Glutamatergic neuron (in vitro differentiated cells): Measurements from ENCODE around the gene SESN2. TPM values are rescaled to one million over a fixed set of nuclear protein-coding genes. Genes with fewer than 3 reads are reported as not detected.

Source experiments
- DNase-seq: peaks from one replicate; pipeline ENCODE4 v3.0.0; 2022
- H3K27ac Mint-ChIP-seq: one replicate; pipeline ENCODE4 v1.8.0; 2020; ENCODE audit warnings: mild to moderate bottlenecking, mixed read lengths, inconsistent platforms; ENCODE audit not compliant: unreplicated experiment
- H3K27me3 Mint-ChIP-seq: one replicate; pipeline ENCODE4 v1.8.0; 2020; ENCODE audit warnings: mild to moderate bottlenecking, moderate library complexity, mixed read lengths, inconsistent platforms; ENCODE audit not compliant: unreplicated experiment
- H3K36me3 Mint-ChIP-seq: one replicate; pipeline ENCODE4 v1.8.0; 2020; ENCODE audit warnings: mild to moderate bottlenecking, mixed read lengths, inconsistent platforms; ENCODE audit not compliant: unreplicated experiment
- H3K4me1 Mint-ChIP-seq: one replicate; pipeline ENCODE4 v1.8.0; 2020; ENCODE audit warnings: mild to moderate bottlenecking, low read depth, mixed read lengths, inconsistent platforms; ENCODE audit not compliant: unreplicated experiment
- H3K4me3 Mint-ChIP-seq: one replicate; pipeline ENCODE4 v1.8.0; 2020; ENCODE audit warnings: mild to moderate bottlenecking, mixed read lengths, inconsistent platforms; ENCODE audit not compliant: unreplicated experiment
- H3K9me3 Mint-ChIP-seq: one replicate; pipeline ENCODE4 v1.8.0; 2020; ENCODE audit warnings: mild to moderate bottlenecking, moderate library complexity, mixed read lengths, inconsistent platforms; ENCODE audit not compliant: unreplicated experiment
- total RNA-seq: library from RNA; stranded (reverse); fragmentation: NEBNext Ultra II Directional; extraction: Animal tissue kit (Norgen Biotek cat#: 25700); gene quantifications from one replicate; pipeline ENCODE4 v1.2.1, GENCODE V29; 2021; ENCODE audit not compliant: unreplicated experiment
- TF ChIP-seq, protein P1 (sequence below): fragments of 200-600 bp; sonication (generic); IDR thresholded peaks from one replicate; pipeline ENCODE4 v1.5.0; 2021; ENCODE audit not compliant: partially characterized antibody, unreplicated experiment

The SESN2 gene
- total RNA-seq, 1 donor from 2014 or later, result 57.2 TPM

DNA sequence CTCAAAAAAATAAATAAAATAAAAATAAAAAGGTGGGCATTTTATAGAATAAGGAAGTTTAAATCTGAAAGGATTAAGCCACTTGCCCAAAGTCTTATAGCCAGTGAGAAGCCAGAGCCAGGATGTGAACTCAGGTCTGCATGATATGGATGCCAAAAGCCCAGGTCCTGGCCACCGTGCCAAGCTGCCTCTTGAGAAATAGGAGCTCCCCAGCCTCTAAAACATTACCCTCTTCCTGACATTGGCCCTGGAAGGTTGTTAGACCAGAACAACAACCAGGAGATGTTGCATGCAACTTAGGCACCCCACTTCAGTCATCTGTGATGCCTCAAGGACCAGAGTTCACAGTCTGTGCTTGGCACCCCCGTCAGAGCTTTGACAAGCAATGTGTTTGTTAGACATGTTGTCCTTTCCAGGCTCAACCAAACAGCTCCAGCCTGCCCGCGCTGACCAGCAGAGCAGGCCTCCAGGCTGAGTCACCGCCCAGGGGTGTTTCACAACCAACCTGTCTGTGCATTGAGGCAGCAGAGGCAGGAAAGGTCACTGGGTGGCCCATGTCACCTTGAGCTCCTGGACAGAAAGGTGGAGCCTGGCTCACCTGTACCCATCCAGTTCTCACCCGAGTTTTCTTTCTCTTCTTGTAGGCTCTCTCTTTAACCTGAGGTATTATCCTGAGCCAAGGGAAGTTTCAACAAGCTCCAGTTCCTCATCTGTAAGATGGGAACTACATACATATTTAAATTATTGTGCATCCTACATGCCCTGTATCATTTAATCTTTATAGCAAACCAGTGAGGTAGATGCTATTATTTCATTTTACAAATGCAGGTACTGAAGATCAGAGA lies 54.6 kb downstream of the SESN2 start:
- no peak for DNase-seq
- H3K4me3 Mint-ChIP-seq, result no peak overlapping the region
- no peaks in the 10 kb centered on the region for H3K9me3 Mint-ChIP-seq
- H3K4me1 Mint-ChIP-seq, result no peaks in the 10 kb centered on the region
- H3K36me3 Mint-ChIP-seq, result no peaks in the 10 kb centered on the region
- H3K27ac Mint-ChIP-seq, result no peak overlapping the region
- no peaks in the 10 kb centered on the region for H3K27me3 Mint-ChIP-seq
- TF ChIP-seq, protein P1, sequence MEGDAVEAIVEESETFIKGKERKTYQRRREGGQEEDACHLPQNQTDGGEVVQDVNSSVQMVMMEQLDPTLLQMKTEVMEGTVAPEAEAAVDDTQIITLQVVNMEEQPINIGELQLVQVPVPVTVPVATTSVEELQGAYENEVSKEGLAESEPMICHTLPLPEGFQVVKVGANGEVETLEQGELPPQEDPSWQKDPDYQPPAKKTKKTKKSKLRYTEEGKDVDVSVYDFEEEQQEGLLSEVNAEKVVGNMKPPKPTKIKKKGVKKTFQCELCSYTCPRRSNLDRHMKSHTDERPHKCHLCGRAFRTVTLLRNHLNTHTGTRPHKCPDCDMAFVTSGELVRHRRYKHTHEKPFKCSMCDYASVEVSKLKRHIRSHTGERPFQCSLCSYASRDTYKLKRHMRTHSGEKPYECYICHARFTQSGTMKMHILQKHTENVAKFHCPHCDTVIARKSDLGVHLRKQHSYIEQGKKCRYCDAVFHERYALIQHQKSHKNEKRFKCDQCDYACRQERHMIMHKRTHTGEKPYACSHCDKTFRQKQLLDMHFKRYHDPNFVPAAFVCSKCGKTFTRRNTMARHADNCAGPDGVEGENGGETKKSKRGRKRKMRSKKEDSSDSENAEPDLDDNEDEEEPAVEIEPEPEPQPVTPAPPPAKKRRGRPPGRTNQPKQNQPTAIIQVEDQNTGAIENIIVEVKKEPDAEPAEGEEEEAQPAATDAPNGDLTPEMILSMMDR, result no peak

- DNase-seq, result no peak
- Mint-ChIP-seq H3K27me3 (no peaks in the 10 kb centered on the region), H3K4me1 (no peaks in the 10 kb centered on the region), H3K9me3 (no peaks in the 10 kb centered on the region), H3K4me3 (no peak overlapping the region), H3K27ac (no peak overlapping the region), H3K36me3 (no peaks in the 10 kb centered on the region)
- TF ChIP-seq, protein P1, result no peak
Measured at GRCh38 chr1:28314547-28314941, 55.2 kb downstream of the SESN2 start.

GRCh38 chr1:28317014-28317413 lies 57.7 kb downstream of the SESN2 start:
- H3K4me3 Mint-ChIP-seq, result no peak overlapping the region
- H3K9me3 Mint-ChIP-seq, result no peaks in the 10 kb centered on the region
- H3K27me3 Mint-ChIP-seq, result no peaks in the 10 kb centered on the region
- DNase-seq, result no peak
- no peaks in the 10 kb centered on the region for H3K4me1 Mint-ChIP-seq
- H3K27ac Mint-ChIP-seq, result no peak overlapping the region
- TF ChIP-seq, protein P1, result no peak
- no peaks in the 10 kb centered on the region for H3K36me3 Mint-ChIP-seq

DNA sequence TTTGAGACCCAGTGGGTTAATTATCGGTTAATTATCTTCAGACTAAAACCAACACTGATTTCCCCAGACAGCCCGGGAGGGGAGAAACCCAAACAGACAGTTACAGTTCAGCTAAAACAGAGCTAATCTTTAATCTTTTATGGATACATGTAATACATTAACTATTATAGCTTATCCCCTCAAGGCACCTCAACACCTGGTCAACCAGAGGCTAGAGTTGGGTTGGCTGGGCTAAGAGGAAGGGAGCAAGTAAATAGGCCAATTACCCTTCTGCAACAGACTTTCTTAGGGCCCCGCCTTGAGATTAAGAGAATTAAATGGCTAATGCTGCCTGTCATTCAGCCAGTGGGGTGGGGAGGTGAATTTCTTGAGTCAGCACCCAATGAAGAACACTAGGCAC lies 62.9 kb downstream of the SESN2 start:
- no peaks in the 10 kb centered on the region for H3K36me3 Mint-ChIP-seq
- H3K9me3 Mint-ChIP-seq, result no peaks in the 10 kb centered on the region
- TF ChIP-seq, protein P1, result no peak
- H3K27ac Mint-ChIP-seq, result no peak overlapping the region
- H3K27me3 Mint-ChIP-seq, result no peaks in the 10 kb centered on the region
- H3K4me1 Mint-ChIP-seq, result no peaks in the 10 kb centered on the region
- DNase-seq, result no peak
- no peak overlapping the region for H3K4me3 Mint-ChIP-seq

GRCh38 chr1:28323720-28324119 lies 64.4 kb downstream of the SESN2 start:
- H3K27me3 Mint-ChIP-seq, result no peaks in the 10 kb centered on the region
- H3K27ac Mint-ChIP-seq, result no peak overlapping the region
- H3K9me3 Mint-ChIP-seq, result no peaks in the 10 kb centered on the region
- no peak overlapping the region for H3K4me3 Mint-ChIP-seq
- TF ChIP-seq, protein P1, result no peak
- no peaks in the 10 kb centered on the region for H3K4me1 Mint-ChIP-seq
- H3K36me3 Mint-ChIP-seq, result no peaks in the 10 kb centered on the region
- no peak for DNase-seq
